H1 (cell line): ENCODE results near the gene YIPF1. TPM values are rescaled to one million over a fixed set of nuclear protein-coding genes. Genes with fewer than 3 reads are reported as not detected.
A peak's percentile ranks its signal among the peaks of the same experiment; 100 is the strongest.

Experiments used
- CTCF ChIA-PET: fragments of 300-600 bp; sonication (Branson Sonifier 250); formaldehyde crosslinking; loops from one replicate; lab custom pipeline; 2021; ENCODE audit not compliant: partially characterized antibody; lab: Charles Lee
- POLR2A ChIA-PET: fragments of 300-600 bp; sonication (Branson Sonifier 250); formaldehyde crosslinking; loops from one replicate; lab custom pipeline; 2021; ENCODE audit warnings: inconsistent platforms; ENCODE audit not compliant: partially characterized antibody; lab: Charles Lee
- DNase-seq, 2 experiments: peaks; one replicate each; pipeline versions ENCODE4 v3.0.0 to v3.0.0-alpha.2; 2010 to 2022; ENCODE audit warnings: low spot score in 2 of 2, low read depth in 1 of 2, mixed read lengths in 1 of 2
- FAIRE-seq: peaks from 2 replicates; lab custom pipeline; 2011; peaks lifted over from hg19 to GRCh38; lab: Jason Lieb, UNC
- H2AFZ ChIP-seq: 2 replicates; pipeline ENCODE4 v1.8.1; 2012; ENCODE audit warnings: low read length, inconsistent platforms
- H2AK5ac ChIP-seq: 2 replicates; pipeline ENCODE4 v1.6.1; 2013; ENCODE audit warnings: low read depth, low read length
- H2BK120ac ChIP-seq: replicated peaks from 2 replicates; pipeline ENCODE3; 2013; ENCODE audit warnings: low read depth, low read length, inconsistent platforms
- H2BK12ac ChIP-seq: 2 replicates; pipeline ENCODE4 v1.6.1; 2013; ENCODE audit warnings: low read depth, low read length
- H2BK15ac ChIP-seq: 2 replicates; pipeline ENCODE4 v1.6.1; 2013; ENCODE audit warnings: low read length
- H2BK20ac ChIP-seq: 2 replicates; pipeline ENCODE4 v1.6.1; 2013; ENCODE audit warnings: low read length
- H2BK5ac ChIP-seq: 2 replicates; pipeline ENCODE4 v1.6.1; 2013; ENCODE audit warnings: low read depth, low read length
- H3K14ac ChIP-seq: 2 replicates; pipeline ENCODE4 v1.6.1; 2013; ENCODE audit warnings: inconsistent platforms; ENCODE audit not compliant: insufficient read length
- H3K18ac ChIP-seq: 2 replicates; pipeline ENCODE4 v1.6.1; 2013; ENCODE audit warnings: low read length; ENCODE audit errors: extremely low read depth
- H3K23ac ChIP-seq: 2 replicates; pipeline ENCODE4 v1.6.1; 2013; ENCODE audit warnings: inconsistent platforms; ENCODE audit not compliant: insufficient read length
- H3K23me2 ChIP-seq: 2 replicates; pipeline ENCODE4 v1.6.1; 2013; ENCODE audit warnings: low read depth, low read length
- H3K27ac ChIP-seq: 2 replicates; pipeline ENCODE4 v1.6.1; 2011; ENCODE audit warnings: low read depth, low read length, inconsistent platforms
- H3K27me3 ChIP-seq, 4 experiments: replicated peaks in 1 of 4; 1 replicate in 1 of 4; 2 replicates in 3 of 4; pipeline versions ENCODE4 v1.6.1 to v1.8.1; 2011 to 2013; ENCODE audit warnings: low read length in 3 of 4, mild to moderate bottlenecking in 3 of 4, inconsistent platforms in 2 of 4, mixed read lengths in 2 of 4, moderate library complexity in 1 of 4; ENCODE audit not compliant: control insufficient read depth in 3 of 4, insufficient read depth in 3 of 4; ENCODE audit errors: extremely low read depth in 1 of 4
- H3K36me3 ChIP-seq, 4 experiments: 2 replicates each; pipeline versions ENCODE4 v1.6.1 to v1.8.1; 2011 to 2013; ENCODE audit warnings: mild to moderate bottlenecking in 4 of 4, low read length in 3 of 4, moderate library complexity in 2 of 4, control low read depth in 1 of 4, inconsistent platforms in 1 of 4; ENCODE audit not compliant: insufficient read depth in 4 of 4, control insufficient read depth in 2 of 4
- H3K4ac ChIP-seq: replicated peaks from 2 replicates; pipeline ENCODE3; 2013; ENCODE audit warnings: low read length, low read depth, mixed read lengths, inconsistent platforms; ENCODE audit not compliant: insufficient read length
- H3K4me1 ChIP-seq, 4 experiments: replicated peaks in 1 of 4; 1 replicate in 1 of 4; 2 replicates in 3 of 4; pipeline versions ENCODE4 v1.6.1 to v1.8.1; 2011 to 2013; ENCODE audit warnings: low read length in 3 of 4, inconsistent platforms in 2 of 4, mixed read lengths in 1 of 4; ENCODE audit not compliant: insufficient read depth in 4 of 4, control insufficient read depth in 3 of 4
- H3K4me2 ChIP-seq, 2 experiments: 2 replicates each; pipeline versions ENCODE4 v1.6.1 to v1.8.1; 2011 to 2013; ENCODE audit warnings: low read depth in 2 of 2, low read length in 2 of 2, control low read depth in 1 of 2, inconsistent platforms in 1 of 2, mild to moderate bottlenecking in 1 of 2; ENCODE audit not compliant: insufficient read depth in 1 of 2
- H3K4me3 ChIP-seq, 4 experiments: fragments of 200-600, 300-600 bp in 1 of 4; sonication (generic), shearing (Covaris generic), sonication (Bioruptor Twin) in 1 of 4; 2 replicates each; pipeline versions ENCODE4 v1.5.1 to v1.8.1; 2011 to 2016; ENCODE audit warnings: low read length in 4 of 4, low read depth in 3 of 4, control low read depth in 2 of 4, inconsistent platforms in 2 of 4, mild to moderate bottlenecking in 2 of 4, mixed read lengths in 1 of 4, moderate library complexity in 1 of 4; ENCODE audit not compliant: insufficient read depth in 2 of 4; ENCODE audit errors: extremely low read depth in 1 of 4
- H3K56ac ChIP-seq: replicated peaks from 2 replicates; pipeline ENCODE3; 2013; ENCODE audit warnings: low read depth, mild to moderate bottlenecking, mixed read lengths, low read length, inconsistent platforms; ENCODE audit not compliant: insufficient read length
- H3K79me1 ChIP-seq: 2 replicates; pipeline ENCODE4 v1.6.1; 2013; ENCODE audit warnings: low read depth, low read length, control low read depth
- H3K79me2 ChIP-seq, 2 experiments: 2 replicates each; pipeline versions ENCODE4 v1.6.1 to v1.8.1; 2012 to 2013; ENCODE audit warnings: low read length in 2 of 2, mild to moderate bottlenecking in 2 of 2, inconsistent platforms in 1 of 2; ENCODE audit not compliant: insufficient read depth in 2 of 2, control insufficient read depth in 1 of 2
- H3K9ac ChIP-seq, 4 experiments: replicated peaks in 1 of 4; 1 replicate in 1 of 4; 2 replicates in 3 of 4; pipeline versions ENCODE4 v1.6.1 to v1.8.1; 2011 to 2013; ENCODE audit warnings: low read depth in 3 of 4, low read length in 3 of 4, control low read depth in 2 of 4, mild to moderate bottlenecking in 2 of 4, moderate library complexity in 2 of 4, inconsistent platforms in 1 of 4; ENCODE audit errors: extremely low read depth in 1 of 4
- H3K9me3 ChIP-seq, 2 experiments: 2 replicates each; pipeline versions ENCODE4 v1.6.1 to v1.8.1; 2012 to 2013; ENCODE audit warnings: mild to moderate bottlenecking in 2 of 2, moderate library complexity in 2 of 2, control low read depth in 1 of 2, inconsistent platforms in 1 of 2, low read depth in 1 of 2, low read length in 1 of 2, mixed read lengths in 1 of 2; ENCODE audit not compliant: insufficient read depth in 2 of 2
- H4K20me1 ChIP-seq, 2 experiments: replicated peaks in 1 of 2; 2 replicates each; pipeline versions ENCODE3 to v1.8.1; 2011 to 2013; ENCODE audit warnings: inconsistent platforms in 2 of 2, low read length in 2 of 2, mild to moderate bottlenecking in 1 of 2; ENCODE audit not compliant: insufficient read depth in 2 of 2, control insufficient read depth in 1 of 2
- H4K5ac ChIP-seq: 2 replicates; pipeline ENCODE4 v1.6.1; 2013; ENCODE audit warnings: low read length, low read depth, mixed read lengths, inconsistent platforms; ENCODE audit not compliant: insufficient read length
- H4K8ac ChIP-seq: 2 replicates; pipeline ENCODE4 v1.8.0; 2013; ENCODE audit warnings: mild to moderate bottlenecking, moderate library complexity, low read length, inconsistent platforms; ENCODE audit not compliant: insufficient read depth; ENCODE audit errors: extremely low read depth
- H4K91ac ChIP-seq: replicated peaks from 2 replicates; pipeline ENCODE3; 2013; ENCODE audit warnings: low read length, mixed read lengths, inconsistent platforms; ENCODE audit not compliant: insufficient read length
- CREB1 ChIP-seq: IDR thresholded peaks from 2 replicates; pipeline ENCODE4 v1.6.1; 2012; ENCODE audit warnings: inconsistent platforms
- RXRA ChIP-seq: IDR thresholded peaks from 2 replicates; pipeline ENCODE4 v1.6.1; 2011; ENCODE audit warnings: low read depth, mild to moderate bottlenecking, low read length, moderate library complexity; ENCODE audit not compliant: insufficient read depth
- USF2 ChIP-seq: IDR thresholded peaks from 2 replicates; pipeline ENCODE4 v1.6.1; 2011; ENCODE audit warnings: low read length, improper control_type of control experiment
- WGBS, 2 experiments: shearing (Covaris generic) in 1 of 2; methylation state at CpG; one replicate each; pipeline versions ENCODE4 v1.1.6 to v1.1.7; 2013 to 2015; ENCODE audit warnings: low lambda C conversion rate in 2 of 2, mixed read lengths in 2 of 2, inconsistent platforms in 1 of 2, low coverage in 1 of 2, missing lambda C conversion rate in 1 of 2; ENCODE audit not compliant: insufficient replicate concordance in 2 of 2, insufficient coverage in 1 of 2, insufficient read length in 1 of 2; ENCODE audit errors: extremely low coverage in 1 of 2, missing lambda C conversion rate in 1 of 2; 5-methylcytosine and 5-hydroxymethylcytosine counted together
- polyA plus RNA-seq, 7 experiments: library from polyadenylated mRNA; depleted of rRNA in 3 of 7; stranded (reverse) in 5 of 7; unstranded in 2 of 7; fragments of >200 nt in 5 of 7; fragments of 200-250 nt in 2 of 7; gene quantifications; 1 replicate in 5 of 7; 2 replicates in 1 of 7; 4 replicates in 1 of 7; pipeline versions ENCODE4 v1.2.1 to v1.2.3, GENCODE V29; 2011 to 2013; ENCODE audit warnings: missing spikeins in 2 of 7, mixed read lengths in 2 of 7
- total RNA-seq: library from RNA; stranded (reverse); fragmentation: NEBNext Ultra II Directional; extraction: Animal tissue kit (Norgen Biotek cat#: 25700); gene quantifications from 2 replicates; pipeline ENCODE4 v1.2.1, GENCODE V29; 2021

Gene YIPF1
- total and polyA plus RNA-seq, 2 of the 8 experiments (the other 6 are each of a cell fraction or from before 2014, with no cell fraction given): 31.8 to 53.7 TPM

GRCh38 chr1:53838654-53838974 lies 51.0 kb downstream of the YIPF1 start:
- no peak overlapping the region for H3K27ac ChIP-seq
- H3K14ac ChIP-seq: no peak overlapping the region
- peak overlapping the region; percentile 93 to 98 (median 96); a peak in 7 of 8 replicates for H3K4me3 ChIP-seq
- H3K36me3 ChIP-seq: peaks cover 0 to 6% (median 1%) of the 10 kb centered on the region in 4 experiments; a peak in 2 of 8 replicates
- H3K56ac ChIP-seq: no peak overlapping the region
- H2AK5ac ChIP-seq: no peak overlapping the region
- H3K79me2 ChIP-seq: peaks cover 21 to 43% of the 10 kb centered on the region in 2 experiments
- peaks cover 7% of the 10 kb centered on the region; the same call in 1 of the 2 replicates for H3K23me2 ChIP-seq
- H4K8ac ChIP-seq: no peak overlapping the region
- no peak overlapping the region for H2AFZ ChIP-seq
- peak overlapping the region in 1 of 2 experiments; percentile 59; a peak in 1 of 4 replicates for H3K4me2 ChIP-seq
- no peak overlapping the region for H2BK20ac ChIP-seq
- H3K23ac ChIP-seq: no peak overlapping the region
- H3K27me3 ChIP-seq: no peaks in the 10 kb centered on the region
- H3K4me1 ChIP-seq: no peaks in the 10 kb centered on the region
- FAIRE-seq (no peak), DNase-seq (no peak)
- no peak overlapping the region for H4K91ac ChIP-seq
- WGBS, 2 experiments: 8% methylated on average over 2 of the region's 2 CpGs; no CpG with 5 or more reads in 1 of the 2 experiments
- H3K4ac ChIP-seq: no peak overlapping the region
- H4K5ac ChIP-seq: no peak overlapping the region
- no peaks in the 10 kb centered on the region for H3K79me1 ChIP-seq
- CTCF ChIA-PET: interaction anchor here (1.0 kb wide), 1 partner anchor 111 kb away, joined by 4 read pairs; no protein-coding TSS in a partner anchor
- peaks cover 0 to 2% of the 10 kb centered on the region in 2 experiments for H4K20me1 ChIP-seq
- TF ChIP-seq CREB1 (no peak), RXRA (no peak), USF2 (no peak)
- H3K9me3 ChIP-seq: no peaks in the 10 kb centered on the region; a peak in 2 of 4 replicates
- H2BK15ac ChIP-seq: no peak overlapping the region
- no peak overlapping the region for H2BK12ac ChIP-seq
- POLR2A ChIA-PET: no interaction called here
- no peak overlapping the region for H2BK120ac ChIP-seq
- H3K9ac ChIP-seq: no peak overlapping the region
- no peak overlapping the region; the same call in 1 of the 2 replicates for H2BK5ac ChIP-seq
- no peak overlapping the region for H3K18ac ChIP-seq
